ENCODE measurements around the gene FLT4. TPM values are rescaled to one million over a fixed set of nuclear protein-coding genes. Genes with fewer than 3 reads are reported as not detected.

The FLT4 gene
- total RNA-seq, 4 donors from 2014 or later: 2.1 to 11.6 (median 4.0) TPM

DNA sequence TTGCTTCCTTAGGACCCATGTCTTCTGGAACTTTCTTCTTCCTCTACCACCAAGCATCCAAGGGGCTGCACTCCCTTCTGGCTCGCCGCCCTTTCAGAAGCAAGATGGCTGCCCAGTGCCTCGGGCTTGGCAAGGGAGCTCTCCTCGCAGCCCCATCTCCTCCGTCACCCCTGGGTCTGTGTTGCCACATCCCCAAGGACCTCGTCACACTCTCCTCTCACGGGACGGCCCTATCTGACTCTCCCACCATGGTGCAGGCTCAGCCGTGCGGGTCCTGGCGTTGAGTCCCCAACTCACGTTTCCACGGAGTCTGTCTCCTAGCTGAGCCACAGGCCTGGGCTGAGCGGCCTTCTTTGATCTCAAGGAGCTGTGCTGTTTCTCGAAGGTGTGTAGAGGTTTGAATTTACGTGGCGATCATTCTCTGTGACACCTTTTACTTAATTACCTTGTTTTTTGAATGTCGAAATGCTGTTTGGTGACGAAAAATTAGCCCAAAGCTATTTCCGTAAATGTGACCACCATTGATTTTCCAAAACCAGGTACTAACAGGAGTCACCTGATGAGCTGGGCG lies 43.1 kb downstream of the FLT4 start:
- 75 to 76% methylated on average over 21 of the region's 21 CpGs for WGBS, 2 donors
- intact Hi-C loops (cut with DNase I; ENCODE audit: low total_unique reads): no loop called here
- no peak for DNase-seq (ENCODE audit: low spot score in 2 of 2)
- TF ChIP-seq, protein P1, sequence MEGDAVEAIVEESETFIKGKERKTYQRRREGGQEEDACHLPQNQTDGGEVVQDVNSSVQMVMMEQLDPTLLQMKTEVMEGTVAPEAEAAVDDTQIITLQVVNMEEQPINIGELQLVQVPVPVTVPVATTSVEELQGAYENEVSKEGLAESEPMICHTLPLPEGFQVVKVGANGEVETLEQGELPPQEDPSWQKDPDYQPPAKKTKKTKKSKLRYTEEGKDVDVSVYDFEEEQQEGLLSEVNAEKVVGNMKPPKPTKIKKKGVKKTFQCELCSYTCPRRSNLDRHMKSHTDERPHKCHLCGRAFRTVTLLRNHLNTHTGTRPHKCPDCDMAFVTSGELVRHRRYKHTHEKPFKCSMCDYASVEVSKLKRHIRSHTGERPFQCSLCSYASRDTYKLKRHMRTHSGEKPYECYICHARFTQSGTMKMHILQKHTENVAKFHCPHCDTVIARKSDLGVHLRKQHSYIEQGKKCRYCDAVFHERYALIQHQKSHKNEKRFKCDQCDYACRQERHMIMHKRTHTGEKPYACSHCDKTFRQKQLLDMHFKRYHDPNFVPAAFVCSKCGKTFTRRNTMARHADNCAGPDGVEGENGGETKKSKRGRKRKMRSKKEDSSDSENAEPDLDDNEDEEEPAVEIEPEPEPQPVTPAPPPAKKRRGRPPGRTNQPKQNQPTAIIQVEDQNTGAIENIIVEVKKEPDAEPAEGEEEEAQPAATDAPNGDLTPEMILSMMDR (IDR thresholded peaks at IDR 0.05): no peak
- TF ChIP-seq POLR2A (IDR thresholded peaks at IDR 0.05): no peak
- H3K4me3 ChIP-seq (ENCODE audit: low read depth, poor library complexity, severe bottlenecking): no peak overlapping the region

DNA sequence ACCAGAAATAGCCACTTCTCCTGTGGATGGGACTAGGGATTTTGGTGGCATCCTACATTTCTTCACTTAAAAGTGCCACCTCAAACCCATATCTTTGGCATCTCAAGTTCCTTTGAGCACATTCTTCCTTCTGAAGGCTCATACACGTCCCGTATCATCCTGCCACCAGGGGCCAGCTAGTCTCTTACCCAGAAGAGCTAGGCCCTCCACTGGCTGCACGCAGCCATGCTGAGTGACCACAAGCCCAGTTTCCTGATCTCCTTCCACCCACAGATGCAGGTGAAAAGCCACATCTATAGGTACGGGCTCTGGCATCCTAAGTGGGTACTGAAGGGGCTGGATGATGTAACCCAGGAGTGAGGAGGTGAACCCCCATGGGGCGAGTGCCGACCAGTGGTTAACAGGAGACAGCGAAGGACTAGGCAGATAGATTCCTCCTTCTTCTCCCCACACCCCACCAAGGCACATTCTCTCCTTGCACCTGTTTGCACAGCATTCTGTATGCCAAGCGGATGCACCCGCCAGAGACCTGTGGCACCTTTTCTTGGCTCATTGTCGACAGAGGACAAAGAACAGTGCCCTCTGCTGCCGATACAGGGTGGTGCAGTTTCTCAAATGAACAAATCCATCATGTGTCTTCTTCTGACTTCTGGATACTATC lies 43.7 kb downstream of the FLT4 start:
- intact Hi-C loops (cut with DNase I; ENCODE audit: low total_unique reads): no loop called here
- peak in 1 of 2 donors; percentile 86 for DNase-seq (ENCODE audit: low spot score in 2 of 2)
- TF ChIP-seq, protein P1 (IDR thresholded peaks at IDR 0.05): no peak
- no peak for TF ChIP-seq POLR2A (IDR thresholded peaks at IDR 0.05)
- H3K4me3 ChIP-seq (ENCODE audit: low read depth, poor library complexity, severe bottlenecking): no peak overlapping the region
- 48 to 51% methylated on average over 11 of the region's 11 CpGs for WGBS, 2 donors

DNA sequence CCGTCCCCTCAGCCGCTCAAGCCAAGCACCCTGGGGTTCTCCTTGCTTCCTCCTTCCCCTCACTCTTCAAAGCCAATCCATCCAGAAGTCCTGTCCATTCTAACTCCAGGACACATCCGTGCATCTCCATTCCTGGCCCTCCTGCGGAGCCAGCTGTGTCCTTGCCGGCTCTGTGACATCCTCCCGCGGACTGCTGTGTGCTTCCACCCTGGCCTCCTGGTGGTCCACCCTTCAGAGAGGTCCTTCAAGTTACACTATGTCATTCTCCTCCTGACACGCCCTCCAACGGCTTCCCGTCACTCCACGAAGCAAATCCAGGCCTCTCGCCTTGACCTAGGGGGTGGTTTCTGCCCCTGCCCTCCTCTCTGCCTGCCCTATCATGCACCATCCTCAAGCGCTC lies 45.1 kb downstream of the FLT4 start:
- TF ChIP-seq, protein P1 (IDR thresholded peaks at IDR 0.05): no peak
- no peak for TF ChIP-seq POLR2A (IDR thresholded peaks at IDR 0.05)
- DNase-seq (ENCODE audit: low spot score in 2 of 2): peak in 1 of 2 donors; percentile 76
- intact Hi-C loops (cut with DNase I; ENCODE audit: low total_unique reads): no loop called here

DNA sequence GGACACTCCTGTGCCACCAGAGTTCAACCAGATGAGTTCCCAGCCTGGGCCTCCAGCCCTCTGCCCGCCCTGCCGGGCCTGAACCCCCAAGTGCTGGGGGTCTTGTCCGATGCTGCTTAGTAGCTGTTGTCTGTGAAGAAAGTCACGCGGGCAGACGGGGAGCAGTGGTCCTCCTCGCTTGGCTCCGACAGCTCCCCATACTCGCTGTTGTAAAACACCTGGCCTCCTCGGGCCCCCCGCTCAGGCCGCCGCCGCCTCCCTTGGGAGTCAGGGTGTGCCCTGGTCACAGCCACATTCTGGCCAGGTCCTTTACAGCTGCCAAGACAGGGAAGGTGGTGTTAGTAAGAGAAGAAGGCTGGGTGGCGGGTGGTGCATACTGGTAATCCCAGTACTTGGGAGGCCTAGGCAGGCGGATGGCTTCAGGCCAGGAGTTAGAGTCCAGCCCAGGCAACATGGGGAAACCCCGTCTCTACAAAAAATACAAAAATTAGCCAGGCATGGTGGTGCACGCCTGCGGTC lies 46.3 kb downstream of the FLT4 start:
- DNase-seq (ENCODE audit: low spot score in 2 of 2): peak in 1 of 2 donors; percentile 79
- WGBS, 2 donors: 85 to 87% methylated on average over 19 of the region's 19 CpGs
- intact Hi-C loops (cut with DNase I; ENCODE audit: low total_unique reads): no loop called here
- TF ChIP-seq, protein P1 (IDR thresholded peaks at IDR 0.05): no peak
- no peak for TF ChIP-seq POLR2A (IDR thresholded peaks at IDR 0.05)
- H3K4me3 ChIP-seq (ENCODE audit: low read depth, poor library complexity, severe bottlenecking): no peak overlapping the region

More for the DNA sequence above, 45.1 kb downstream of the FLT4 start:
- no peak overlapping the region for H3K4me3 ChIP-seq (ENCODE audit: low read depth, poor library complexity, severe bottlenecking)
- WGBS, 2 donors: 79 to 87% methylated on average over 13 of the region's 13 CpGs

DNA sequence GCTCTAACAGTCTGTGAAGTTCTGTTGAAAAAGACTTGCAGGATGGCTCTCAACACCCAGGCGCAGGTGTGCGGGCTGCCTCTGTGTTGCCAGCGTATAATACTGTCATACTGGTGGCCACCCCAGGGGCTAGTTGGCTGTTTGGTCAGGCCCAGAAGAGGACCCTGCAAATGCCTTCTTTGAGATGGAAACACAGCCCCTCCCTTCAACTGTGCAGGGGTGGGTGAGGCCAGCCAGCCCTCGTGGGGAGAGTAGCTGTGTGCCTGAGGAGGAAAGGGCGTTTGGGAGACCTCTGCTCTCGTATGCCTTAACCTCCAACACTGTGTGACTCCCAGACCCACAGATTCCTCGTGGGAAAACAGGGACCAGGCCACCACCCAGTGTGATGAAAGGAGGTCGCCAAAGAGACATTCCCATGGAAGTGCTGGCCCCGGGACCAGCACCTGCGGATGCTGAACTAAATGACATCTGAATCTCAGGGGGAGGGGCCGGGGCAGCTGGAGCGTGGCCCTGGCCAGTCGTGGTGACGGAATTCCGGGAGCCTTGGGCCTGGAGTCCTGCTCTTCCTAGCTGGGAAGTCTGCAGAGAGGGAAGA lies 46.8 kb downstream of the FLT4 start:
- TF ChIP-seq, protein P1 (IDR thresholded peaks at IDR 0.05): no peak
- TF ChIP-seq POLR2A (IDR thresholded peaks at IDR 0.05): no peak
- intact Hi-C loops (cut with DNase I; ENCODE audit: low total_unique reads): no loop called here
- no peak overlapping the region for H3K4me3 ChIP-seq (ENCODE audit: low read depth, poor library complexity, severe bottlenecking)
- DNase-seq (ENCODE audit: low spot score in 2 of 2): peak in 1 of 2 donors; percentile 76
- WGBS, 2 donors: 64 to 75% methylated on average over 15 of the region's 15 CpGs

All from lower leg skin (tissue), 4 donors.